ENCODE data around the gene SLC26A3.

Gene SLC26A3

DNA sequence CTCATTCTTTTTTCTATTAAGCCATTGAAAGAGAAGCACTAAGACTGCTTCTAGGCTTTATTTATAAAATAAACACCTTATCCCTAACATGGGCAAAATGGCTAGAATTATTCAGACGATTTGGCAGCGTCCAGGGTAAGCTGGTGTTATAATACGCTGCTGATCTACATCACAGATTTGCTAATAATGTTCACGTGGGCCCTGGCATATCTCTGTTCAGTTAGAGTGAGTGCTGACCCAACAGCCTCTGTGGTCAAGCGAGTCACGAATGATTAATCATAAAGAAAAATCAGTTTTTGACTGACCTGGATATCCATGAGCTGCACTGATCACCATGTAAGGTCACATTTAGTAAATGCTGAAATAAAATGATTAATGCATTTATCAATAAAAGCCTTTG is 87.5 kb downstream of the SLC26A3 start:
- DNase-seq (ENCODE audit: insufficient read length, low spot score) (no peak), FAIRE-seq (no peak)
- TF ChIP-seq TAF1 (IDR thresholded peaks at IDR 0.05; ENCODE audit: low read depth, low read length), result no peak
- no peak for TF ChIP-seq POLR2AphosphoS5 (IDR thresholded peaks at IDR 0.05; ENCODE audit: low read depth, low read length)
- TF ChIP-seq POU2F2 (IDR thresholded peaks at IDR 0.05; ENCODE audit: low read depth, low read length), result no peak
- TF ChIP-seq POLR2A (IDR thresholded peaks at IDR 0.05; ENCODE audit: low read depth, low read length), result no peak
- TF ChIP-seq PAX5 (IDR thresholded peaks at IDR 0.05; ENCODE audit: insufficient read depth, low read length, severe bottlenecking), result no peak
- TF ChIP-seq SPI1 (IDR thresholded peaks at IDR 0.05; ENCODE audit: low read depth, low read length), result no peak

All from GM12891 (cell line).